Cardiac fibroblast (primary cell): Measurements from ENCODE around the gene CYRIA.

Experiments used
- DNase-seq, 2 donors: peaks; one replicate each; pipeline versions ENCODE4 v3.0.0 to v3.0.0-alpha.2; 2010; ENCODE audit warnings: low read depth in 2 of 2
- H3K4me3 ChIP-seq, 2 donors: replicated peaks in 1 of 2; 1 replicate in 1 of 2; 2 replicates in 1 of 2; pipeline ENCODE4 v1.5.1; 2011; ENCODE audit warnings: low read depth in 2 of 2, low read length in 2 of 2, mild to moderate bottlenecking in 2 of 2, moderate library complexity in 1 of 2
- TF ChIP-seq, protein P1 (sequence below): IDR thresholded peaks from one replicate; pipeline ENCODE4 v1.5.1; 2011; ENCODE audit warnings: low read depth, mild to moderate bottlenecking, low read length, inconsistent platforms

The CYRIA gene

GRCh38 chr2:16633621-16634430 lies 31.8 kb downstream of the CYRIA start:
- DNase-seq = peak in 1 of 2 donors; percentile 84
- TF ChIP-seq, protein P1, sequence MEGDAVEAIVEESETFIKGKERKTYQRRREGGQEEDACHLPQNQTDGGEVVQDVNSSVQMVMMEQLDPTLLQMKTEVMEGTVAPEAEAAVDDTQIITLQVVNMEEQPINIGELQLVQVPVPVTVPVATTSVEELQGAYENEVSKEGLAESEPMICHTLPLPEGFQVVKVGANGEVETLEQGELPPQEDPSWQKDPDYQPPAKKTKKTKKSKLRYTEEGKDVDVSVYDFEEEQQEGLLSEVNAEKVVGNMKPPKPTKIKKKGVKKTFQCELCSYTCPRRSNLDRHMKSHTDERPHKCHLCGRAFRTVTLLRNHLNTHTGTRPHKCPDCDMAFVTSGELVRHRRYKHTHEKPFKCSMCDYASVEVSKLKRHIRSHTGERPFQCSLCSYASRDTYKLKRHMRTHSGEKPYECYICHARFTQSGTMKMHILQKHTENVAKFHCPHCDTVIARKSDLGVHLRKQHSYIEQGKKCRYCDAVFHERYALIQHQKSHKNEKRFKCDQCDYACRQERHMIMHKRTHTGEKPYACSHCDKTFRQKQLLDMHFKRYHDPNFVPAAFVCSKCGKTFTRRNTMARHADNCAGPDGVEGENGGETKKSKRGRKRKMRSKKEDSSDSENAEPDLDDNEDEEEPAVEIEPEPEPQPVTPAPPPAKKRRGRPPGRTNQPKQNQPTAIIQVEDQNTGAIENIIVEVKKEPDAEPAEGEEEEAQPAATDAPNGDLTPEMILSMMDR = no peak
- no peak overlapping the region for H3K4me3 ChIP-seq

DNA sequence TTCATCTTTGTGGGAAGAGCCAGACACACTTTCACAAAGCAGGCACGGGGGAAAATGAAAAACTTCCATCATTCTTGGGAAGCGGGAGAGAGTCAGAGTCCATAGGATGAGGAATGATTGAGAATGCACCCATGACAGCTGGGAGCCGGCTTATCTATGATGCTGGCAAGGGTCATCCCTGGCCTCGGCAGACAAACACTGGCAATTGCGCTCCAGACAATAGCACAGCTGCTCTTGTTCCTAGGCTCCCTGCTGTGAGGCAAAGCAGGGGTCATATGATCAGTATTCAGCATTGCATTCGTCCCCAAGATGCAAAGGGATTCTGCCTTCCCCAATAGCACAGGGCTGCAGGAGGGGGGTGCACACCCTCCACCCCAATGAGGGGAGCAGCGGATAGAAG lies 33.0 kb downstream of the CYRIA start:
- H3K4me3 ChIP-seq = no peak overlapping the region
- no peak for DNase-seq
- TF ChIP-seq, protein P1 = no peak

- no peak for DNase-seq
- H3K4me3 ChIP-seq = no peak overlapping the region
- TF ChIP-seq, protein P1 = no peak
Observed at GRCh38 chr2:16630463-16630862, 35.2 kb downstream of the CYRIA start.

- TF ChIP-seq, protein P1 = no peak
- H3K4me3 ChIP-seq = no peak overlapping the region
- DNase-seq = no peak
Observed at GRCh38 chr2:16629770-16630169, 35.9 kb downstream of the CYRIA start.

DNA sequence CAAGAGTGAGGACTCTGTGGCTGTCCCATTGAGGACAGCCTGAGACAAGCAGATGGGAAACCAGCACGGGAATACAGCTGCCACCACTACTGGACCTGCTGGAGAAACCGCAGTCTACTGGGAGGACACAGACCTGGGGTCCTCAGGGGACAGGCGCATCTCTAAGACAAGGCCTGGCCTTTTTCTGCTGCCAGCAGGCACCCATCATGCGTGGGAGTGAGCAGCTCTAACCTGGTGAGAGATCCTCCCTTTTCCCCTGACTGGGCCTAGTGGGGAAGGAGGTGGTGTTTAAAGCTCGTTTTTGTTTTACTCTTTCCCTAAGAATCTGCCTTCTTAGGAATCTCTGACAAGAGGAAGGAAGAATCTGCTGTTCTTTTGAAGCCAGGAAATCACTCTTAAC lies 36.6 kb downstream of the CYRIA start:
- DNase-seq = no peak
- TF ChIP-seq, protein P1 = no peak
- H3K4me3 ChIP-seq = no peak overlapping the region

GRCh38 chr2:16628314-16628713 lies 37.3 kb downstream of the CYRIA start:
- TF ChIP-seq, protein P1 = no peak
- no peak overlapping the region for H3K4me3 ChIP-seq
- DNase-seq = no peak
